ENCODE measurements around the gene NINL.

DNA sequence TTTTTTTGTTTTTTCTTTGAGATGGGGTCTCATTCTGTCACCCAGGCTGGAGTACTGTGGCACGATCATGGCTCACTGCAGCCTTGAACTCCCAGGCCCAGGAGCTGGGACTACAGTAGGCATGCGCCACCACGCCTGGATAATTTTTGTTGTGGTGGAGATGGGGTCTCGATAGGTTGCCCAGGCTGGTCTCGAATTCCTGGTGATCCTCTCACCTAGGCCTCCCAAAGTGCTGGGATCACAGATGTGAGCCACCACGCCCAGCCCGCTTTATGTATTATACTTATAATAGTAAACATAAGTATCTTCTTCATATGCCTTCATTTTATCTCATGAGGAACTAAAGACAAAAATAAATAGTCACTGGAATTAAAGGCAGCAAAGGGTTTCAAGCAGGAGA lies 114.3 kb downstream of the NINL start:
- TF ChIP-seq RAD21 (IDR thresholded peaks at IDR 0.05; ENCODE audit: low read depth) (no peak), EP300 (IDR thresholded peaks at IDR 0.05; ENCODE audit: borderline replicate concordance) (no peak), CREB1 (IDR thresholded peaks at IDR 0.05; ENCODE audit: low read depth) (no peak)
- TF ChIP-seq, protein P1, sequence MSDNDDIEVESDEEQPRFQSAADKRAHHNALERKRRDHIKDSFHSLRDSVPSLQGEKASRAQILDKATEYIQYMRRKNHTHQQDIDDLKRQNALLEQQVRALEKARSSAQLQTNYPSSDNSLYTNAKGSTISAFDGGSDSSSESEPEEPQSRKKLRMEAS (IDR thresholded peaks at IDR 0.05) = no peak

Data from Ishikawa (cell line).